GM19455 (cell line): ENCODE data around the gene SORBS2.

Source experiments
- ATAC-seq: cut with Tn5 transposase; IDR thresholded peaks from one replicate; pipeline ENCODE4 v1.9.1; 2021; ENCODE audit not compliant: unreplicated experiment

SORBS2 gene

DNA sequence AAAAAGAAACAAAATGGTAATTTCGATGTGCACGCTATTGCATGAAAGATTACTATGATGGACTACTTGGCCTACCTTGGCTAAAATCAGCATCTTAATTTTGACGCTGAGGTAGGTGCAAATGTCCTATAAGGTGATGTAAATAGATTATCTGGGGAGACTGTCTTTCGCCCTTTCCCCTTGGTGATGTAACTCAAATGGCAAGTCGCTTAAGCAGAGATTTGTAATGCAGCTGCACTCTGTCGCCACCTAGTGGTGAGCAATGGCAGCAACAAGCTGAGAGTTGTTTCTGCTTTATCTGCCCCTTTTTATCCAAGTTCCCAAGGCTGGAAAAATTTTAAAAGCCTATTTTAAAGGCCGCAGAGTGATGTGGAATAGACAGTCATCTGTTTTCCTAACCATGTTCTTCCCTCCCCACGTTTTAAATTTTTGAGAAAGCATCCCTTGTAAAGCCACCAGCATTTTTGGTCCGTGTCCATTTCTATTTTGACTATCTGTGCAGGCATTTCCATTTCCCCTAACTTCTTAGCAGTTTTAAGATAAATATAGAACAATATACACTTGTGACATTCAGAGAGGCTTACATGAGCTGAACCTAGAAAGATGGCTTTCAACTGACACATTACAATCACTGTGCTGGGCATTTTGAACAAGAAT is 214.3 kb downstream of the SORBS2 start:
- peak; percentile 71 for ATAC-seq

DNA sequence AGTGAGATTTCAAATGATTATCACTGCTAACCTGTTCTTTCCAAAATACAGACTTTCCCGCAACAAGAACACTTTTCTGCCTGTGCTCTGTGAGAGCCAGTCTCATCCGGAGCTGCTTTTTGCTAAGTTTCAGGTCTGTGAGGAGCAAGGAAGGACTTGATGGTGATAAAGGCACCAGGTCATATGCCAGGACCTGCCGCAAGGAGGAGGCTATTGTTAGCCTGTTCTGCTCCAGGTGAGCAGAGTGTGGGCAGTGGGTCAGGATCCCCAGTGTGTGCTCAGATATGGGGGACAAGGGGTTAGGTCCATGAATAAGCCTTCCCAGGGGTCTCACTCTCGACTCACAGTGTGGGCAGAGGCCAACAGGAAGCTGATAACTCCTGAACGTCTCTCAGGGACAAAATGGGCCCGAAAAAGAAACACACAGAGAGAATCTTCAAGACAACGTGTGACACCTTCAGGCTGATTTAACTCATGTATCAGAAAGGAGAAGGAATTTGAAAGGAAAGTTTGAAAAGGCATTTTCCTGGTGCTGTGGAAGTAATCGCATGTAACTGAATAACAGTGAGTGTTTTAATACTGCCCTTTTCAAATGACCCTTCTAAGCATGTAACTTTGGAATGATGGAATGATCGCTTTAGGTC is 219.0 kb downstream of the SORBS2 start:
- ATAC-seq = no peak

DNA sequence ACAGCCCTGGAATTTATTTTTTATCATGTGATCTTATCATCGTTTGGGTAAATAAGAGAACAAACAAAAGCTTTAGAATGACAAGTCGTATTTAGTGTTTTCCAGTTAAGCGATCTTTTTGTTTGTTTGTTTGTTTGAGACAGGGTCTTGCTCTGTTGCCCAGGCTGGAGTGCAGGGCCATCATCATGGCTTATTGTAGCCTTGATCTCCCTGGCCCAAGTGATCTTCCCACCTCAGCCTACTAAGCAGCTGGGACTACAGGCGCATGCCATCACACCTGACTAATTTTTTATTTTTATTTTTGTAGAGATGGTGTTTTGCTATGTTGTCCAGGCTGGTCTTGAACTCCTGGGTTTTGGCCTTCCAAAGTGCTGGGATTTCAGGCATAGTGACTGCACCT is 219.6 kb downstream of the SORBS2 start:
- ATAC-seq = no peak

DNA sequence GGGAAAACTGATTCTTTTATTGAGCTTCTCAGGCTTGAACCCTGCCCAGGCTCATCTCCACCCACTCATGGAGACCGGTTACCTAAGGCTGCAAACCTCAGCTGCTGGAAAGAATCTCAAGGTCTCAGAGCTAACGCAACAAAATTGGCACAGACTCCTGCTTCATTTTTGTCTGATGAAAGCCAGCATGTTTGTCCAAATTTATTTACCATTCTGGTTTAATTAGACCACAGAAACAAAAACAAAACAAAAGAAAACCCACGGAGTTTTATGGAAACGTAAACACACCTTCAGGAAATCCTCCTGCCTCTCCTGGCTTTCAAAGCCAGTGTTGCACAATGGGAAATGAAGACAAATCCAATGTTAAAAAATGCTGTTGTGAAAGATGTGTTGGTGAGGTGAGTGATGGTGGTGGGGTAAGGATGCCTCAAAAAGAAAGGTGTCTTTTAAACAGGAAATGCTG is 220.3 kb downstream of the SORBS2 start:
- no peak for ATAC-seq

DNA sequence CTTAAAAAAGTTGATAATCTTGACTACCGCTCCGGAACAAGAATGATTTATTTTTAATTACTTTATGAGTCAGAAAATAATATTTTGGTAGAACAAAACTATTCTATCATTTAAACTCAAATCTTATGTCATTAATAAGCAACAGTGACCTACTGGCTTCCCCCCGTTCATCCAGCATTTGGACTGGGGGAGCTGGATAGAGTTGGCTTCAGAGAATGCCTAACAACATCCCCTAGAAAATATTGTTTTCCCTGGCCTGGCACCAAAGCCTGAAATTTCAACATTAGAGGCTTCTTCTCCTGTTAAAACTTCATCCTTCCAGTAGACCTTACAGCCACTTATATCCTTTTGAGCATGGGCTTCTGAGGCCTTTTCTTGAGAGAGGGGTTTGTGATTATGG is 221.0 kb downstream of the SORBS2 start:
- no peak for ATAC-seq

DNA sequence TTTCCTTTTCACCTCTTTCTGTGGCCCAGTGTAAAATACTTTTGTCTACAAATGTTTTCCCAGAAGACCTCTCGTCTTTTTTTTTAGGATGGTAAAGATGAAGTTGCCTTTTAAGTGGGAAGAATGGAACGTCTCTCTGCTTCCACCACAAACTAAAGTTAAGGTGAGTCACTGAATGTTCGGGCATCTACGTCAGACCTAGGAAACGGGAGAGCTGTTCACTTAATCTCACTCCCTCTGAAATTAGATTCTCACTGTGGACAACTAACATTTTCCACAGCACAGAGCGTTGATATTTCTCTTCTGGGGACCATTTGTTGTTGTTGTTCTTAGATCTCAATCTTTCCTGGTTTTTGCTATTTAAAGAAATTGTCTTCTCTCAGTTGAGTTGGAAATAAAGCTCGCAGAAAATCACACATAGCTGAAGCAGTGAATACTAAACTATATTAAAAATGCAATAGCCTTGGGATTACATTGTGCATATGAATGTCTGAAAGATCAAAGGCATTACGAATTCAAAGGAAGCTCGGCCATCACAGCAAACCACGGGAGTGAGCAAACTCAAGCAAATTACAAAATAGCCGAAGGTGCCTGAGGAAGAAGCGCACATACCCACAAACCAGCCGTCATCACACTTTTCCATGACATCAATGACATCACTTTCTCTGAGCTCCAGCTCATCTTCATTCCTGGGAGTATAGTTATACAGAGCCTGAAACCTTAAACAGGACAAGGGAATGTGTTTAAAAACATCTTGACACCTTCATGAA is 222.7 kb downstream of the SORBS2 start:
- ATAC-seq = no peak

DNA sequence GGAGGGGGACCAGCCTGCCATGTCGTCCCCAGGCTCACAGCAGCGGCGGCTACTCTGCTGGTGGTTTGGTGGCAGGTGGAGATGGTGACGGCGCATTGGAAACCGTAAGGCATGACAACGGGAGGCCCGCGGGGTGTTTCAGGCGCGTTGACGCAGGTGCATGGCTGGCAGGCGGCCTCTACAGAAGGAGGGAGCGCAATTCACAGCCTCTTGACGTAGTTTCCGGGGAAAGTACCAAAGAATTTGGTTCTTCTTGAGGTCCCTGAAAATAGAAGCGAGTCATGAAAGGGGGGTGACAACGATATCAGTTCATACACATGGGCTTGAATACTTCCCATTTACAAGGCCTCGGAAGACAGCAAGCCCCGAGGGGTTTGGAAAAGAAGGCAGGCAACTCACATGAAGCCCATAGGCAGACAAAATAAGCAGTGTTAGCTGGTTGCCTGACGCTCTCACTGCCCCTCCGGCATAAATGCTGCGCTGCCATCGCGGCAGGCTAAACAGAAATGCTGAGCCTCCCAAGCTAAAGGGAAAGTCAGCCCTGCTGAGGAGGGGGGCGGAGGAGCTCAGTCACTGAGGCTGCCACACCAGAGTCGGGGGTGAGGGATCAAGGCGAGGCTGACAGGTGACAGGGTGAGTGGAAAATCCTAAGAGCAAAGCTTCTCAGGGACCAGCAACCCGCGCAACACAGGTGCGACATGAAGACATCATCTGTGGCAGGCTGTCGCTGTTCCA is 224.4 kb downstream of the SORBS2 start:
- ATAC-seq = peak; percentile 96

DNA sequence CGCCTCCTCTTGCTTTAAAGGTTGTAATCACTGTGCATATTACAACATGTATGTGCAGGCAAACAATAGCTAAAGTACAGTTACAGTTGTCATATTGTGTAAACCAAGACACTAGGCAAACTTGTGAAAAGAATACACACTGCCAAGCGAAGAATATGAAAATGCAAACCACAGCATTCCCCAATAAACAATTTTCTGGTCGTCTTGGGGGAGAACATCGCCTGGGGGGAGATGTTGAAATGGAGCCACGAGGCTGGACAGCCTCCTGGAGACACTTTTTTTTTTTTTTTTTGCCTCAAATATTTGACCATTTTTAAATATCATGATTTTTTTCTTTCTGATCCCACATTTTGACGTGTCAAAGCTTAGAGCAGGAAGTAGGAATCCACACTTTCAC is 225.0 kb downstream of the SORBS2 start:
- ATAC-seq = no peak

DNA sequence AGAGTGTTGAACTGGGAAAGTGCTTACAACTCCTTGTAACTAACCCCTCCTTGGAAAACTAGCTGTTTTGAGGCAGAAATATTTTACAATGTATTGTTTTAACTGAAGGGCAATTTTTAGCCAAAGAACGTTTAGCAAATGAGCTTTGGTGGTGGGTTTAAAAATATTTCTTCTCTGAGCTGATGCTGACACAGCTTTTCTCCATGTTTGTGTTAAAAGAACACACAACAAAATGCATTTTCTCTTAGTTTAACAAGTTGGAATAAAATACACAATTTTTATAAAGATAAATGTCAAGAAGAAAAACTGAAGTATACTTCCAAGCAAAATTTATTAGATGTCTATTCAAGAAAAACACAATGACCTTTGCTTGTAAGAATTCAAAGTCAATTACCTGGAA is 226.8 kb downstream of the SORBS2 start:
- ATAC-seq = no peak

DNA sequence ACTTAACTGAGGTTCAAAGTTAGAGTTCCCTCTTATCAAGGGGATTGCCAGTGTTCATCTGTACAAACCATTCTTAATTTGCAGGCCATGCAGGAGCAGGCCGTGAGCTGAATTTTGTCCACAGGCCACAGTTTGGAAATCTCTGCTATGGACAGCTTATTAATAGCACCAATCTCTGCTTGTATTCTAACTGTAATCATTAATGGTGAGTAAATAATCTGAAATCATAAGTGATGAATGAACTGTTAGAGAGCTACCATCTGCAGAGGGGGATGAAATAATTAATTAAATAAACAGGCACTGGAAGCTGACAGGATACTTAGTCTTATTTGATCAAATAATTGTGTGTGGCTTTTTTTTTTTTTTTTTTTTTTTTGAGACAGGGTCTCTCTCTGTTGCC is 228.2 kb downstream of the SORBS2 start:
- no peak for ATAC-seq

DNA sequence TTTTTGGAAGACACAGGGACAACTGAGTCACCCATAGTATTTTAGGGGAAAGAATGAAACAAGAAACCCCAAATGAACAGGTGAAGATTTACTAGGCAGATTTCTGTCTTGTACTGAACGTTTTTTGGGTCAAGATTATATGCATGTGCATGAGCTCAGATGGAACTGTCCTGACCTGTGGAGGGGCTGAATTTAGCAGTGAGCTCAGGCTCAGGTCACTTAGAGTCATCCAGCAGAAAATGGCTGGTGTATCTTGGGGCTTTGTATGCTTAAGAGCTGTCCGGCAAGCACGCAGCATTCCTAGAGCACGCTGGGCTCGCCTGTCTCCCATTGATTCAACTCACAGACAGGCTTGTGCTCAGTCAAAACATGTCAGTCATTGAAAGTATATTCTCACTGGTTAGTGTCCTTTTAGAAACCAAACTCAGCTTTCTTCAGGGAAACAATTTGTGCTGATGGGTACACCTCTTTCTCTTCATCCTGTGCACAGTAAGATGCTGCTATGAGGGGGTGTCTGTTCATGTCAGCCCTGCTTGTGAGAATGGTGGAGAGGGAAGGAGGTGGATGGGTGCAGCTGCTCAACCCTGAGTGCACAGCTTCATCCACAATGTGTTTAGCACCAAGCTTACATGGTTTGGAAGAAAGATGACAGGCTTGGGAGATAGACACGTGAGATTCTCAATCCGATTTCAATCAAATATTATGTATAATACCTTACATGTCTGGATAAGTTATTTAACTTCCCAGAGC is 229.2 kb downstream of the SORBS2 start:
- no peak for ATAC-seq

DNA sequence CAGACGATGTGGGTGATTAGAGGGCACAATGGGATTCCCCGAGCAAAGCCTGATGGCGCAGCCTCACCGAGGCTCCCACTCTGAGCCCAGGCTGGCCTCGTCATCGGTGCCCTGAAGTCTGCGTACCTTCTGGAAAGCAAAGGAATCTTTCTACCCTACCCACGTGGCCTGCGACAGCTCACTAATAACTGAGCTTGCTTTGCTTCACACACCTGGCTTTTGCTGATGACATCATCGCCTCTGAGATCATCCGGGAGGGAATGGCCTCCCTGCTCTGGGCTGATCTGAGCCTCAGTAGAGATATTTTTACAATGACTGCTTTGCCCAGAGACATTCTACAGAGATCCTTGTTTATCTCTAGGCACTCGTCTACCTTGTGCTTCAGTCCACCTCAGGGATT is 231.3 kb downstream of the SORBS2 start:
- no peak for ATAC-seq

DNA sequence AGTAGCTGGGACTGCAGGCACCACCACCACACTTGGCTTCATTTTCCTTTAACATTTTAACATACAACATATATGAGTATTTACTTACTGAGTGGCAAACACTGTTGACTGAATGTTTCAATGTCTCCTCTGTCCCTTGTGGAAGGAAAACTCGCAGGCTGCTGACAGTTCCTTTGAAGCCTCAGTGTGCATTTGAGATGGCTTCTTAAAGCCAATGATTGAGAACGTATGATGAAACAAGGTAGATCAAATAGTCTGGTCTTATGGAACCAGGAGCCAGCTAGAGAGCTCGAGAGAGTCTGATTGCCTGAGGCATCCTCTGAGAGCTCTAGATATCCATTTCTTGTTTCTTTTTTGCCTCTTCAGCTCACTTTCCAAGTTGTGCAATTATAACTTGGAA is 233.7 kb downstream of the SORBS2 start:
- no peak for ATAC-seq

DNA sequence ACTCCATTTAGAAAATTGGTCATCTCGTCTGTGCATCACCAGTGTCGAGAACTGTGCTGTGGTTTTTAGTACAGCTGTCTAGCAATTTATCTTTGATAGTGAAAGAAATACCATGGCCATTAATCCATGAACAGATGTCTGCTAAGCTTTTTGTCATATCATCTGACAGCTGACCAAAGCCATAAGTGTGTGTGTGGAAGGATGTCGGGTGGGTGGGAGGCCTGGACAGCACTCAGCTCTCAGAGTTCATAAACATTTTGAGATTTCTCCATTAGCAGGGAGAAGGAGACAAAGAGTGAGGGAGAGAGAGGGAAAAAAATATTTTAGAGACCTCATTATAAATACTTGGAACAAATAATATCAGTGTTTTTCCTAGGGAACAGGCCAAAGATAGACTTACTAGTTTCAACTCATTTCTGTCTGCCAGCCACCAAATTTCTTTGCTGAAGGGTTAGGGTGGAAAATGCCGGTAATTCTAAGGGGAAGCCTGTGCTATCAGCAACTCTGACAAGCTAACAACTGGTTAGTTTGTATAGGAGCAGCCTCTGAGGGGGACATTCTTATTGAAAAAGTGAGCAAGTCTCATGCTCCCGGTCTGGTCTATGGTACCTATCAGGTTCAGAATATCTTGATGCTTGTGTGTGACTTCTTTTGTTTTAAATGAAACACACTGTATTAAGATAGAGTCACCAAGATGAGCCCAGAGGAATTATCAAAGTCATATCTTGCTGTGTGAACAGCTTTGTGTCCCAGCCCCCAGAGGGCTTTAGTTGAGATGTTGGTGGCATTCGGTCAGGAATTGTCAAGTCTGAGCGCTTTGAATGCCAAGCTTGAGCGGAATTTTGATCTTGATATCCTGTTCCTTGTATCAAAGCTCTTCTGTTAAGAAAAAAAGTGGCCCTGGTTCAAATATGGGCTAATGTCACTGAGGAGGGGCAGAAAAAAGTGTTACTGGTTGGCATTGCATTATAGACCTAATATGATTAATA is 234.7 kb downstream of the SORBS2 start:
- ATAC-seq = no peak

DNA sequence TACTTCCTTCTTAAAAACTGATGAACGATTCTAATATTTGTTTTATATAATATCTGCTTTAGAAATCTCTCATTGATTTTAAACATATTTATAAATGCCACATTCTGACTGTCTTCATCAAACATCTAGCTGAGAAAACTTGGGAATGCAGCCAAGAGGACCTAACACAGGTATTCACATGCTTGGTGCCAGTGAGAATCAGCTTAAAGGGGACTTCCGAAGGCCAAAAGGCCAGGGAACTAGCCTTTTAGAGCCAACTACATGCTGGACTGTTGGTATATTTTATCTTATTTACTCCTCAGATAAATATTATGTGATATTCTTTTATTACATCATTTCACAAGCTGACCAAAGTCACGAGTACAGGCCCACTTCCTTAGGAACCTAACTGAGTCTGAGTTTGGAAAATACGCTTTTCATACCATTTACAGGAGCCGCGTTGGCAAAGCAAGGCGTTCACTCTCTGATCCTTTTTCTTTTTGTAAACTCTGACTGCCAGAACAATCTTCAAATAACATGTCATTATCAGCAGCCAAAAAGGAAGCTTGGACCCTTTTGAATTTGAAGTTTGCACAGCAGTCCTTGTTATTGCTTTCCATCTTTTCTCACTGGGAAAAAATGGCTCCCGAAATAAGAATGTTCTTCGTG is 235.6 kb downstream of the SORBS2 start:
- ATAC-seq = no peak

DNA sequence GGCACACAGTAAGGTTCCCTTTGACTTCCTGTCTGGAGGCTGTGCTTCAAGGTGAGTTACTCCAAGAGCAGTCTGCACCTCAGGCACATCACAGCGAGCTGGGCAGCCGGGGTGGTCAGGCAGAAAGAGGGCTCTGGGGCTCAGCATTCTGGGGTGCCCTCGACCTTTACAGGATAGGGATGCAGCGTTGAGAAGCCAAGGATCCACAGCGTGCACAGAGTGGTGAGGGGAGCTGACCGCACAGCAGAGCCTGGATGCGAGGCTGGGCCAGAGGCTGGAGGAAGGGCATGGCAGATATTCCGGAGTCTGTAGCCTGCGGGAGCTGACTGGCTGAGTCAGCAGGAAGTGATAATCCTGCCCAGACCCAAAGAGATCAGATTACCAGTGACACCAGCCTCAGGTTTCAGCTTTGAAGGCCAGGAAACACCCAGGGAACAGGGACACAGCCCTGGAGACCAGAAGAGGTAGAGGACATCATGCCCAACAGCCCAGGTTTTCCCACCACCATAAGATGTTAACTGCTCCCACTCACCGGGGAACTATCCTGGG is 238.3 kb downstream of the SORBS2 start:
- no peak for ATAC-seq

DNA sequence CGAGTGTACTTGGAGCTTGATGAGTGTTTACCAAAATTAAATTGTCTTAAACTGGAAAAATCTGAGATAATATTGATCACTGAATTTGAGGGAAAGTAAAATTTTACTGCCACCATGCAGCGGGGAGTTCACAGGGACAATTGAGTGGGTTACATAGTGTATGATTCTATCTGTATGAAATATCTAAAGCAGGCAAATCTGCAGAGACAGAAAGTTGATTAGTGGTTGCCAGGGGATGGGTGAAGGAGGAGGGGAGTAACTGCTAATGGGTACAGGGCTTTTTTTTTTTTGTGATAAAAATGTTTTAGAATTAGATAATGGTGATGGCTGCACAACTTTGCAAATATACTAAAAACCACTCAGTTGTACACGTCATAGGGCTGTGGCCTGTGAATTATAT is 241.3 kb downstream of the SORBS2 start:
- ATAC-seq = no peak

DNA sequence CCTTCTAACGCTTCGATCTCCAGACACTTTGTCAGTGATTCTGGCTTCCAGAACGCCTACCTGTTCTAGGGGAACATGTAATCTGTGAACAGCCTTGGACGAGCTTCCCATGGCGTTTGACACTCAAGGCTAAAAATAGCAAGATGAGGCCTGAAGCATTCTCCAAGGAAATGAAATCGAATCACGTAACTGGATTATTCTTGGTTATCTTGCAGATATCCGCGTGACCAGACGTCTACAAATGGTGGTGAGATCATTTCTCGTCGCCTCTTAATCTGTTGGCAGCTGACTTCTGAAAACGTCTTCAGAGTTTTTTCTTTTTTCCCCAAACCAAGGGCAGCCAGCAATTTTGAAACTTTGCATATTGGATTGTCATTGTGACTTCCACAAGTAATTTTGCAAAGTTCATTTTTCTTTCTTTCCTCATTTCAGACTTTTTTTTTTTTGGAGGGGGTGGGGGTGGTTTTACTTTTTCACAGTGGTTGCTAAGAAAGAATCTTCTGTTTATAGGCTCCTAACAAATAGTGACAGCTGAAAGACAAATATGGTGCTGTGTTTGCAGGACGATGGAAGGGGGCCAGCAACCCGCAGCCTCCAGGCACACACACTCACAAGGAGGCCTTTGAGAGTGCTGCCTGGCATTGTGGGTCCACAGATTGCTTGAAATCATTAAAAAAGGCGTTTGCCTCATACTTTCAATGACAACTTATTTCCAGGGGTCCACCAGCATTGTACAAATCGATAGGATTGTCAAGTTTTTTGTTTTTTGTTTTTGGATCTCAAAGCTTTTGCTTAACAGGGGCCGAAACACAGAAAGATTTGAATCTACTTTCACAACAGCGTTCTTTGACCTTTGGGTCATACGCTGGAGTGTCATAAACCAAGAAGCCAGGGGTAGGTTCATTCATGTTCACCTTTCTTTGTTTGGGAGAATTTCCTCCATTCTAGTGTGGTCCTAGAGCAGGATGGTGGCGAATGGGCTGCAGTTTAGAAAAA is 244.3 kb downstream of the SORBS2 start:
- no peak for ATAC-seq
